WI38 (cell line): ENCODE measurements around the gene CANX.
"Not testable (repeated sequence)": the region's sequence is repeated elsewhere in the genome, so short reads cannot be mapped to it uniquely, and the experiment has no call there.

Experiments
- H3K4me3 ChIP-seq: 2 replicates; pipeline ENCODE4 v1.5.1; 2011; ENCODE audit warnings: low read depth, mild to moderate bottlenecking, control low read depth, low read length
- TF ChIP-seq, protein P1 (sequence below): IDR thresholded peaks from 2 replicates; pipeline ENCODE4 v1.5.1; 2012; ENCODE audit warnings: low read depth, mild to moderate bottlenecking, control low read depth, low read length

CANX gene

DNA sequence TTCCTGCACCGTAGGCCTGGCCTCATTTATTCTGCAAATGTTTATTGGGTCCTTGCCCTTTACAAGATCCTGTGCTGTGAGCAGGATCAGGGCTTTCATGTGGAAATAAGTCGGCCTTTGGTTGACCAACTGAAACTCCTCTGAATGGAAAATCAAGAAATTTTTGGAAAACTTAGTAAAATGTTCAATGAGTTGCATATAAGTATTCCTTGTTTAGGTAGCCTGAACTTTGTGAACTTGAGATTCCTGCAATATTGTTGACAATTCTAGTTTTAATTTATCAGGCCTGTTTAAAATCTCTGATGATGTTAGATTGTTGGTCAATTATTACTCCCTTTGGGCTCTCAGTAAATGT lies 35.0 kb downstream of the CANX start:
- peak overlapping the region; percentile 84 for H3K4me3 ChIP-seq
- TF ChIP-seq, protein P1, sequence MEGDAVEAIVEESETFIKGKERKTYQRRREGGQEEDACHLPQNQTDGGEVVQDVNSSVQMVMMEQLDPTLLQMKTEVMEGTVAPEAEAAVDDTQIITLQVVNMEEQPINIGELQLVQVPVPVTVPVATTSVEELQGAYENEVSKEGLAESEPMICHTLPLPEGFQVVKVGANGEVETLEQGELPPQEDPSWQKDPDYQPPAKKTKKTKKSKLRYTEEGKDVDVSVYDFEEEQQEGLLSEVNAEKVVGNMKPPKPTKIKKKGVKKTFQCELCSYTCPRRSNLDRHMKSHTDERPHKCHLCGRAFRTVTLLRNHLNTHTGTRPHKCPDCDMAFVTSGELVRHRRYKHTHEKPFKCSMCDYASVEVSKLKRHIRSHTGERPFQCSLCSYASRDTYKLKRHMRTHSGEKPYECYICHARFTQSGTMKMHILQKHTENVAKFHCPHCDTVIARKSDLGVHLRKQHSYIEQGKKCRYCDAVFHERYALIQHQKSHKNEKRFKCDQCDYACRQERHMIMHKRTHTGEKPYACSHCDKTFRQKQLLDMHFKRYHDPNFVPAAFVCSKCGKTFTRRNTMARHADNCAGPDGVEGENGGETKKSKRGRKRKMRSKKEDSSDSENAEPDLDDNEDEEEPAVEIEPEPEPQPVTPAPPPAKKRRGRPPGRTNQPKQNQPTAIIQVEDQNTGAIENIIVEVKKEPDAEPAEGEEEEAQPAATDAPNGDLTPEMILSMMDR: no peak

DNA sequence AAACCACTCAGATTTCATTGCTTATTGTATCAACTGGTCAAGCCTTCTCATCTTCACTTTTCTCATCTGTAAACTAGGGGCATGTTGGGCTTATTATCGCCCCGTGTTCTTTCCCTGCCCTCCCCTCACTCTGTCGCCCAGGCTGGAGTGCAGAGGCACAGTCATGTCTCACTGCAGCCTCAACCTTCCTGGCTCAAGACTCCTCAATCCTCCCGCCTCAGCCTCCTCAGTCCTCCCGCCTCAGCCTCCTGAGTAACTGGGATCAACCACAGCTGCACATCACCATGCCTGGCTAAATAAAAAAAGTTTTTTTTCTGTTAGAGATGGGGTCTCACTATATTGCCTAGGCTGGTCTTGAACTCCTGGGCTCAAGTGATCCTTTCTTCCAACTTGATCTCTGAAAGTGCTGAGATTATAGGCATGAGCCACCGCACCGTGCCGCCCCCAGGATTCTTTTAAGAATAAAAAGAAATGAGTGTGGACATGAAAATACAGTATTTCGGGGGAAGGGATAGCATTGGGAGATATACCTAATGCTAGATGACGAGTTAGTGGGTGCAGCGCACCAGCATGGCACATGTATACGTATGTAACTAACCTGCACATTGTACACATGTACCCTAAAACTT lies 35.9 kb downstream of the CANX start:
- H3K4me3 ChIP-seq: peak overlapping the region; percentile 84
- TF ChIP-seq, protein P1: no peak

DNA sequence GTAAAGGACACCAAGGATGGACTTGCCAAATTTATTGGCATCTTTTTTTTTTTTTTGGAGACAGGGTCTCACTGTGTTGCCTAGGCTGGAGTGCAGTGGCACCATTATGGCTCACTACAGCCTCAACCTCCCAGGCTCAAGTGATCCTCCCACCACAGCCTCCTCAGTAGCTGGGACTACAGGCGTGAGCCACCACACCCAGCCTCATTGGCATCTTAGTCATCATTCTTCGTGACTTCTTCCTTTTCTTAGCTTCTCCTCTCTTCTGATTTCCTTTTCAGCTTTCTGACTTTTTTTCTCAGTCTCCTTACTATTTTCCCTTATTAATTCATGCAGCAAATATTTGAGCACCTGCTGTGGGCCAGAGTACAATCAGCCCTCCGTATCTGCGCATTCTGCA lies 40.0 kb downstream of the CANX start:
- no peak overlapping the region for H3K4me3 ChIP-seq
- TF ChIP-seq, protein P1: no peak

DNA sequence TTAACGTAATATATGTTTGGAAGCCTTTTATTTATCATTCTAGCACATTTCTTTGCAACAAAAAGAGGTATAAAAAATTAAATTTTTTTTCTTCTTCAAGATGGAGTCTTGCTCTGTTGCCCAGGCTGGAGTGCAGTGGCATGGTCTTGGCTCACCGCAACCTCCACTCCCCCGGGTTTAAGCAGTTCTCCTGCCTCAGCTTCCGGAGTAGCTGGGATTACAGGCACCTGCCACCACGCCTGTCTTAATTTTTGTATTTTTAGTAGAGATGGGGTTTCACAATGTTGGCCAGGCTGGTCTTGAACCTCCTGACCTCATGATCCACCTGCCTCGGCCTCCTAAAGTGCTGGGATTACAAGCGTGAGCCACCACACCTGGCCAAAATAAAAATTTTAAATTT lies 45.3 kb downstream of the CANX start:
- not testable (repeated sequence) for H3K4me3 ChIP-seq

DNA sequence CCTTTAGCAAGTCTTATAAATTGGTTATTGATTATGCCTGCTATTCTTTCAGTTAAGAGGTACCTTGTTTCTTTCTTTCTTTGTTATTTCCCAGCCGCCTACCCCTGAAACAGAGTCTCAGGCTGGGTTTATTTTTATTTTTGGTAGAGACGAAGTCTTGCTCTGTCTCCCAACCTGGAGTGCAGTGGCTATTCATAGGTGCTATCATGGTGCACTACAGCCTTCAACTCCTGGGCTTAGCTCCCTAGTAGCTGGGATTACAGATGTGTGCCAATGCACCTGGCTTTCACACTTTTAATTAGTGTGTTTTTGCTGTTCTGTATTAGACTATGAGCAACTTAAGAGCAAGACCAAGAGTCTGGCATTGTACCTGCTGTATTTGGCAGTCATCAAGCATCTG lies 48.1 kb downstream of the CANX start:
- no peak overlapping the region for H3K4me3 ChIP-seq
- TF ChIP-seq, protein P1: no peak

DNA sequence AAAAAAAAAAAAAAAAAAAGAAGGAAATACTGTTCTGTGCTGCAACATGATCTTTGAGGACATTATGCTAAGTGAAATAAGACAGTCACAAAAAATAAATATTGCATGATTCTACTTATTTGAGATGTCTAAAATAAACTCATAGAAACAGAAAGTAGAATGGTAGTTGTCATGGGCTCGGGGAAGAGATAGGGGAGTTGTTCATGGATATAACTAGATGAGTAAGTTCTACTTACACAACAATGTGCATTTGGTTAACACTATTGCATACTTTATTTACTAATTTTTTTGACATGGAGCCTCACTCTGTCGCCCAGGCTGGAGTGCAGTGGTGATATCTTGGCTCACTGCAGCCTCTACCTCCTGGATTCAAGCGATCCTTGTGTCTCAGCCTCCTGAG lies 49.0 kb downstream of the CANX start:
- H3K4me3 ChIP-seq: no peak overlapping the region
- TF ChIP-seq, protein P1: no peak

DNA sequence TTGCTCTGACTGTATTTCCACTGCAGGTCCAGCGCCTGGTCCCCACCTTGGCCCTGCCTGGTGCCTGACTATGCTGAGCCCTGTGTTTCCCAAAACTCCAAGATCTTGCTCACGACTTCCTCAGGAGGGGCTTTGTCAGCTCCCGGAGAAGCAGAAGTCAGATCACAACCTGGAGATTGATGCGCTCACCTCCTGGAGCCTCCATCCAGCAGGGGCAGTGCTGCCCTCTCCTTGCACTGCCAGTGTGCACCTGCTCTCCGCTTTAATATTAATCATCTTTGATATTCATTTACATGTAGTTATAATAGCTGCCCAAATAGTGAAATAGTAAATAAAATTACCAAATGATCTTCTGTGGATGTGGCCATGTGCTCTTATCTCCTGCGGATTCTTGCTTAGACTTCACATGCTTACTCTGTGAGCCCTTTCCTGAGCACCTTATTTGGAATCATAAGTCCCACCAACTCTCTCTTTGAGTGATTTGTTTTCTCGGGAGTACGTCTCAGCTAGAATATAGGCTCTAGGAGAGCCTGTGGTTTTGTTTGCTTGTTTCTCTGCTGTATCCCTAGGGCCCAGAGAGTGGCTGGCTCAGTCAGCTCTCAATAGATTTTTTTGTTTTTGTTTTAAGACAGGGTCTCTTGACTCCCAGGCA lies 51.2 kb downstream of the CANX start:
- H3K4me3 ChIP-seq: no peak overlapping the region
- TF ChIP-seq, protein P1: no peak

DNA sequence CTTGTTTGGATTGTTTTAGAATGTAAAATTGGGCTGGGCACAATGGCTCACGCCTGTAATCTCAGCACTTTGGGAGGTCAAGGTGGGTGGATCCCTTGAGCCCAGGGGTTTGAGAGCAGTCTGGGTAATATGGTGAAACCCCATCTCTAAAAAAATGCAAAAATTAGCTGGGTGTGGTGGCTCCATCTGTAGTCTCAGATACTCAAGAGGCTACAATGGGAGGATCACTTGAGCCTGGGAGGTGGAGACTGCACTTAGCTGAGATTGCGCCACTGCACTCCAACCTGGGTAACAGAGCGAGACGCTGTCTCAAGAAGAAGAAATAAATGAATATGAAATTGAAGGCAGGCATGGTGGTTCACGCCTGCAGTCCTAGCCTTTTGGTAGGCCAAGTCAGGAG lies 55.2 kb downstream of the CANX start:
- TF ChIP-seq, protein P1: no peak
- H3K4me3 ChIP-seq: no peak overlapping the region
